CD4-positive, alpha-beta T cell treated with Interleukin-12 subunit alpha and Interleukin-12 subunit beta, for 1 hour (primary cell): ENCODE results near the gene EML4.
A peak's percentile ranks its signal among the peaks of the same experiment; 100 is the strongest.

Experiments
- DNase-seq: peaks from one replicate; pipeline ENCODE4 v3.0.0-alpha.2; 2020

The EML4 gene

GRCh38 chr2:42227491-42227890 lies 58.3 kb downstream of the EML4 start:
- DNase-seq: no peak

- no peak for DNase-seq
Observed at GRCh38 chr2:42228101-42228500, 58.9 kb downstream of the EML4 start.

GRCh38 chr2:42229949-42230348 lies 60.8 kb downstream of the EML4 start:
- no peak for DNase-seq

- no peak for DNase-seq
Observed at GRCh38 chr2:42230891-42231290, 61.7 kb downstream of the EML4 start.

GRCh38 chr2:42232024-42232423 lies 62.9 kb downstream of the EML4 start:
- DNase-seq: no peak

GRCh38 chr2:42233976-42234441 lies 64.9 kb downstream of the EML4 start:
- DNase-seq: no peak

GRCh38 chr2:42236911-42237310 lies 67.8 kb downstream of the EML4 start:
- no peak for DNase-seq

GRCh38 chr2:42238644-42239288 lies 69.6 kb downstream of the EML4 start:
- DNase-seq: peak; percentile 60

GRCh38 chr2:42239289-42239661 lies 70.1 kb downstream of the EML4 start:
- no peak for DNase-seq

- no peak for DNase-seq
Observed at GRCh38 chr2:42239811-42240210, 70.7 kb downstream of the EML4 start.

- no peak for DNase-seq
Observed at GRCh38 chr2:42241517-42241916, 72.4 kb downstream of the EML4 start.

GRCh38 chr2:42243297-42243696 lies 74.1 kb downstream of the EML4 start:
- DNase-seq: no peak

- DNase-seq: no peak
Observed at GRCh38 chr2:42244520-42244919, 75.4 kb downstream of the EML4 start.

- no peak for DNase-seq
Observed at GRCh38 chr2:42245396-42245795, 76.2 kb downstream of the EML4 start.

- no peak for DNase-seq
Observed at GRCh38 chr2:42246562-42246961, 77.4 kb downstream of the EML4 start.

- DNase-seq: no peak
Observed at GRCh38 chr2:42248846-42249245, 79.7 kb downstream of the EML4 start.

- no peak for DNase-seq
Observed at GRCh38 chr2:42249284-42249683, 80.1 kb downstream of the EML4 start.

- no peak for DNase-seq
Observed at GRCh38 chr2:42249887-42250286, 80.7 kb downstream of the EML4 start.

GRCh38 chr2:42250925-42251324 lies 81.8 kb downstream of the EML4 start:
- no peak for DNase-seq

GRCh38 chr2:42252464-42252863 lies 83.3 kb downstream of the EML4 start:
- DNase-seq: peak; percentile 30

GRCh38 chr2:42254186-42254895 lies 85.2 kb downstream of the EML4 start:
- no peak for DNase-seq

- no peak for DNase-seq
Observed at GRCh38 chr2:42256505-42256904, 87.4 kb downstream of the EML4 start.

GRCh38 chr2:42261518-42262195 lies 92.5 kb downstream of the EML4 start:
- no peak for DNase-seq

- DNase-seq: no peak
Observed at GRCh38 chr2:42266236-42266635, 97.1 kb downstream of the EML4 start.
